A204.1 (cell line): ENCODE measurements around the gene KLHL22.
"Not testable (repeated sequence)": the region's sequence is repeated elsewhere in the genome, so short reads cannot be mapped to it uniquely, and the experiment has no call there.

ENCODE experiments used
- FAIRE-seq: peaks from 2 replicates; lab custom pipeline; 2012; peaks lifted over from hg19 to GRCh38; lab: Jason Lieb, UNC

KLHL22 gene

GRCh38 chr22:20503816-20504215, 8.2 kb upstream of the KLHL22 start:
- no peak for FAIRE-seq

- FAIRE-seq = no peak
Measured at GRCh38 chr22:20499769-20500168, 4.2 kb upstream of the KLHL22 start.

- FAIRE-seq = no peak
Measured at GRCh38 chr22:20498913-20499312, 3.3 kb upstream of the KLHL22 start.

- FAIRE-seq = no peak
Measured at GRCh38 chr22:20497426-20497825, 1.8 kb upstream of the KLHL22 start.

GRCh38 chr22:20495861-20496681, 476 bp upstream of the KLHL22 start:
- no peak for FAIRE-seq

- FAIRE-seq = no peak
Measured at GRCh38 chr22:20491346-20491745, 4.2 kb downstream of the KLHL22 start.

GRCh38 chr22:20490941-20491307, 4.7 kb downstream of the KLHL22 start:
- no peak for FAIRE-seq

- no peak for FAIRE-seq
Measured at GRCh38 chr22:20490183-20490940, 5.2 kb downstream of the KLHL22 start.

- FAIRE-seq = no peak
Measured at GRCh38 chr22:20488946-20489345, 6.6 kb downstream of the KLHL22 start.

GRCh38 chr22:20487715-20488114, 7.9 kb downstream of the KLHL22 start:
- no peak for FAIRE-seq

- no peak for FAIRE-seq
Measured at GRCh38 chr22:20486229-20486628, 9.4 kb downstream of the KLHL22 start.

- FAIRE-seq = no peak
Measured at GRCh38 chr22:20484948-20485683, 10.5 kb downstream of the KLHL22 start.

GRCh38 chr22:20483771-20484170, 11.8 kb downstream of the KLHL22 start:
- FAIRE-seq = no peak

- FAIRE-seq = not testable (repeated sequence)
Measured at GRCh38 chr22:20483143-20483506, 12.5 kb downstream of the KLHL22 start.

- no peak for FAIRE-seq
Measured at GRCh38 chr22:20479612-20480196, 15.9 kb downstream of the KLHL22 start.

GRCh38 chr22:20478059-20478458, 17.5 kb downstream of the KLHL22 start:
- FAIRE-seq = not testable (repeated sequence)

- not testable (repeated sequence) for FAIRE-seq
Measured at GRCh38 chr22:20475569-20475968, 20.0 kb downstream of the KLHL22 start.

- no peak for FAIRE-seq
Measured at GRCh38 chr22:20475115-20475436, 20.5 kb downstream of the KLHL22 start.

- FAIRE-seq = no peak
Measured at GRCh38 chr22:20472629-20473442, 22.8 kb downstream of the KLHL22 start.

- FAIRE-seq = no peak
Measured at GRCh38 chr22:20471126-20471833, 24.3 kb downstream of the KLHL22 start.

GRCh38 chr22:20470525-20470924, 25.1 kb downstream of the KLHL22 start:
- FAIRE-seq = not testable (repeated sequence)
